ENCODE measurements around the gene WDR91.

Gene WDR91

DNA sequence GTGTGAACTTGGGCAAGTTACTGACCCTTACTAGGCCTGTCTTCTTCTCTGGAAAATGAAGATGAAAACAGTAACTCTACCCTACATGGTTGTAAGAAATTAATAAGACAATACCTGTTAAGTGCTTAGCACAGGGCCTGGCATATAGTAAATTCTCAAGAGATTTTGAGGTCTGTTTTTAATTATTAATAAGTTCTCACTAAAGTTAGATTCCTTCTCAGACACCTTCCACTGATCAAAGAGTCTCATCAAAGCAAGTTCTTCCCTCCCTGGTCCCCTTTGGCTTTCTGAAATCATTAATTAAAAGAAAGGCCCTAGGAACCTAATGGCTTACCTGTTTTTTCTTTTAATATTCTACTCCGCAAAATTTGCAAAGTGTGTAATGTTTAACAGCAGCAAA is 58.9 kb downstream of the WDR91 start:
- no peak overlapping the region for H3K4me3 ChIP-seq (ENCODE audit: low read length)
- no peak for DNase-seq (ENCODE audit: low read depth)
- TF ChIP-seq, protein P1, sequence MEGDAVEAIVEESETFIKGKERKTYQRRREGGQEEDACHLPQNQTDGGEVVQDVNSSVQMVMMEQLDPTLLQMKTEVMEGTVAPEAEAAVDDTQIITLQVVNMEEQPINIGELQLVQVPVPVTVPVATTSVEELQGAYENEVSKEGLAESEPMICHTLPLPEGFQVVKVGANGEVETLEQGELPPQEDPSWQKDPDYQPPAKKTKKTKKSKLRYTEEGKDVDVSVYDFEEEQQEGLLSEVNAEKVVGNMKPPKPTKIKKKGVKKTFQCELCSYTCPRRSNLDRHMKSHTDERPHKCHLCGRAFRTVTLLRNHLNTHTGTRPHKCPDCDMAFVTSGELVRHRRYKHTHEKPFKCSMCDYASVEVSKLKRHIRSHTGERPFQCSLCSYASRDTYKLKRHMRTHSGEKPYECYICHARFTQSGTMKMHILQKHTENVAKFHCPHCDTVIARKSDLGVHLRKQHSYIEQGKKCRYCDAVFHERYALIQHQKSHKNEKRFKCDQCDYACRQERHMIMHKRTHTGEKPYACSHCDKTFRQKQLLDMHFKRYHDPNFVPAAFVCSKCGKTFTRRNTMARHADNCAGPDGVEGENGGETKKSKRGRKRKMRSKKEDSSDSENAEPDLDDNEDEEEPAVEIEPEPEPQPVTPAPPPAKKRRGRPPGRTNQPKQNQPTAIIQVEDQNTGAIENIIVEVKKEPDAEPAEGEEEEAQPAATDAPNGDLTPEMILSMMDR (conservative IDR thresholded peaks at IDR 0.05; ENCODE audit: low read depth, low read length), result no peak

DNA sequence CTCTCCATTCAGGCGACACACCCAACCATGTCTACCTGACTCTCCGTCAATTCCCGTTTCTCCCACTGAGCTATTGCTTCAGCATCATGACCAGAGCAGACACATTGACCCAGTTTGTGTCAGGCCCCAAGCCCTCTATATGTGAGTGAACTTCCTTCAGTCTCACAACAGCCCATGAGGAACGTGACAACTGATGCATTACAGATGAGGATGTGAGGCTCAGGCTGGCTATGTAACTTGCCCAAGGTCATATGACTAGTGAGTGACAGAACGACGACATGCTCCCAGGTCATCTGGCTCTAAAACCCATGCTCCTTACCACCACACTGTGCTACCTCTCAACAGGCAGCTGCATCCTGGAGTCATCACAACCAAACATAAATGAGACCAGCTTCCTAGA is 59.8 kb downstream of the WDR91 start:
- DNase-seq (ENCODE audit: low read depth), result no peak
- no peak overlapping the region for H3K4me3 ChIP-seq (ENCODE audit: low read length)
- TF ChIP-seq, protein P1 (conservative IDR thresholded peaks at IDR 0.05; ENCODE audit: low read depth, low read length), result no peak

DNA sequence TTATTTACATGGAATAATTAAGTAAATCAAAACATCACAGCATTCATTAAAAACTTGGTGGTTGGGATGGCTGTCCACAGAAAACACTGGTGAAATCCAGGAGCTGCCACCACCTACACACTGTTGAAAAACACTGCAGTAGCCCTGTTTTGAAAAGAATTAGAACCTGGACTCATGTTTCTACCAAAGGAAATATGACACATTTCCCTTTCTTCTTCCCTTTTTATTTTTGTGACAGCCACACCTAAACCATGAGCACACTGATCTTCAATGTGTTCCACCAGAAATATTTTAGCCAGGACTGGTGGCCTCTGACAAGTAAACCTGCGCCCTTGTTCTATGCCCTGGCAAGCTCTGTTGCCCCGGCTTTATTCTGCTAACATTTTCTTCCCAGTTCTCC is 60.2 kb downstream of the WDR91 start:
- no peak for DNase-seq (ENCODE audit: low read depth)
- no peak overlapping the region for H3K4me3 ChIP-seq (ENCODE audit: low read length)
- TF ChIP-seq, protein P1 (conservative IDR thresholded peaks at IDR 0.05; ENCODE audit: low read depth, low read length), result no peak

DNA sequence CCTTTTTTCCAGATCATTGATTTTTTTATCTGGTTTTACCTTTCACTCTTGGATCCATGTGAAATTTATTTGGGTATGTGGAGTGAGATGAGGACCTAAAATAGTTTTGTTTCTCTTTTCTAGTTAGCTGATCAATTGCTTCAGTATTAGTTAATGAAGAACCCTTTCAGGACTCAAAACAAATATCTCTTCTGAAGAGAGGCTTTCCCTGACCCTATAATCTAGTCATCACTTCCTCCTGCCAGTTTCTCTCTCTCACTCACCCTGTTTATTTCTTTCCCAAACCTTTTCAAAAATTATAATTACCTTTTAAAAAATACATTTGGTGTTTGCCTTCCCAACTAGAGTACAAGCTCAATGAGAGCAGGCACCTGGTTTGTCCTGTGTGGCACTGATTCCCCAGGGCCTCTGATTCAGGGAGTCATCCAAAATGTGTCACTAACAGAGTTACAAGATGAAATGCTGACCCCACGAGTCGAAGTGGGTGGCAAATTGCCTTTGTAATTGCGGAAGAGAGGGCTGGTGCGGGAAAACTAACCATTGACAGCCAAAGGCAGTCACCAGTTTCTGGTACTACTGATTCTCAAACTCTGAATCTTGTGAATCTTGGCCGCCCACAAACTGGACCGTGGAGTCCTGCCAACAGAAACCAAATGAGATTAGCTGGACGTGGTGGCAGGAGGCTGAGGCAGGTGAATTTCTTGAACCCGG is 61.1 kb downstream of the WDR91 start:
- no peak overlapping the region for H3K4me3 ChIP-seq (ENCODE audit: low read length)
- TF ChIP-seq, protein P1 (conservative IDR thresholded peaks at IDR 0.05; ENCODE audit: low read depth, low read length), result no peak
- DNase-seq (ENCODE audit: low read depth), result no peak

DNA sequence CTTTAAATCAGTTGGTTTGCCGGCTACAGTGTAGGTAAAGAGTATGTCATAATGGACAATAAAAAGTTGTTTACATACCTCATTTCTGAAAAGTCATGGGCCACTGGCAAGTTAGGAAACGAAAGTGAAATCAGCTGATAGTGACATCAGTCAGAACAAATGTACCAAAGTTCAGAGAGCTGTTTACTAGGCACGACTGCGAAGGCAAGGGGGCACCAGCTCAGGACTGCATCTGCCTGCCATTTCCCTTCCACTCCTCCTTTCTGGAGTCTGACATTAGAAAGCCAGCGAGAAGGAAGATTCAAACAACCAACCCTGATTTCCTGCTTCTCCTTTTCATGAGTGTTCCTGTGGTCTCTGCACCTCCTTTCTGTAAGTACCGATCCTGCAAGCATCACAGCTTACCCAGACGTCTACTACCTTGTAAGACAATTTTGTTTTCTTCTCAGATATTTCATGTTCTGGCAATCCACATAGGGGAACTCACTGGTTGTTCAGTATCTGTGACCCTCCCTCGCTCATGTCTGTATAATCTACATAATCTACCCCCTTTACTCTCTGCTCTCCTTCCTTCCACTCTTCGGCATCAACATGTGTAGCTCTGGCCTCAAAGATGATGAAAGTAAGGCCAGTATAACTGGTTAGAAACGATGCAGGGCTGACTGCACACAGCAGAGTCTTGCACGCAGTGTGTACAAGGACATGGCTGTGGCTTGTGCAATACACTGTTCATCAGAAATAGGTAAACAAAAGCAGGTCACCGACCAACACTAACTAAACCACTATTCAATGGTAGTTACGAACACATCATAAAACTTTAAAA is 63.2 kb downstream of the WDR91 start, which contains the start of gene TMEM140:
Gene TMEM140, plus strand, starts transcription at position 174 of the 823 bp plus-strand sequence. CDS start 16,370 bp downstream, outside the sequence.
- no peak for DNase-seq (ENCODE audit: low read depth)
- TF ChIP-seq, protein P1 (conservative IDR thresholded peaks at IDR 0.05; ENCODE audit: low read depth, low read length), result no peak
- no peak within 1 kb of the TSS for H3K4me3 ChIP-seq (ENCODE audit: low read length)

DNA sequence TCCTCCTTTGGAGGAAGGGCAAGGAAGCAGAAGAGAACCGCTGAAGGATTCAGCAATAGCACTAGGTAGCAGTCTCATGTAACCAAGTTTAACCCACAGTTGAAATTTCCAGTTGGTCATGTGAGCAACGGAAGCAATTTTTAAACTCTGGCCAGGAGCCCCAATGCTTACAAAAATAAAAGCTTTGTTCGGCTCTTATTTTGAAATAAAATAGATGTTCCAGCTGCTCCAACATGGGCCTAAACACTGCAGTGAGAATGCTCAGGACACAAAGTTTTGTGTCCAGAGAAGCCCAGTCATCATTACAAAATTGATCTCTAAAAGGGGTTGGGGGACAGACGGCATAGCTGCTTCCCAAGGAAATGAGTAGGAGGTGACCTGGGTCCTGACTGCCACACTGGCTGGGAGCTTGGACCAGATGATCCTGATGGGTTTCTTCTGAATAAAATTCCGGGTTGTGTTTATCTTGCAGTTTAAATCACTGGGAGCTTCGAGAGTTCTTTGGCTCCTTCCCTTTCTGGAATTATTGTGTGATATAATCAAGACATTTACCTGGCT is 63.9 kb downstream of the WDR91 start:
- no peak overlapping the region for H3K4me3 ChIP-seq (ENCODE audit: low read length)
- TF ChIP-seq, protein P1 (conservative IDR thresholded peaks at IDR 0.05; ENCODE audit: low read depth, low read length), result no peak
- DNase-seq (ENCODE audit: low read depth), result no peak

Measured in retinal pigment epithelial cell (primary cell).